IMR-90 (cell line): ENCODE data around the gene ATP2A3. TPM values are rescaled to one million over a fixed set of nuclear protein-coding genes. Genes with fewer than 3 reads are reported as not detected.

Experiments used
- ATAC-seq: fragments of 200-7000 bp; cut with Tn5 transposase; 2 replicates; pipeline ENCODE4 v1.9.1; 2020; ENCODE audit warnings: low read depth, mild to moderate bottlenecking, moderate library complexity
- BruUV-seq: library from RNA; stranded (reverse); fragments of 400-500 nt; replicated peaks from 2 replicates; lab custom pipeline; 2021; lab: Mats Ljungman, UMichigan
- CTCF ChIA-PET: fragments of 300-600 bp; formaldehyde crosslinking; extraction: SDS; loops from one replicate; lab custom pipeline; 2021; ENCODE audit warnings: antibody characterized with exemption; lab: Yijun Ruan, JAX
- POLR2A ChIA-PET: fragments of 300-600 bp; sonication (Branson Sonifier 250); formaldehyde crosslinking; loops from one replicate; lab custom pipeline; 2022; ENCODE audit warnings: antibody characterized with exemption; ENCODE audit not compliant: unreplicated experiment; lab: Charles Lee
- DNase-seq: peaks from one replicate; pipeline ENCODE4 v3.0.0; 2013
- H2AFZ ChIP-seq: replicated peaks from 2 replicates; pipeline ENCODE3; 2013; ENCODE audit warnings: low read length, mild to moderate bottlenecking; ENCODE audit not compliant: poor library complexity
- H2AK5ac ChIP-seq: 2 replicates; pipeline ENCODE4 v1.6.1; 2013; ENCODE audit warnings: low read depth, low read length, inconsistent platforms
- H2AK9ac ChIP-seq: replicated peaks from 2 replicates; pipeline ENCODE3; 2013; ENCODE audit warnings: mild to moderate bottlenecking, low read depth, low read length, moderate library complexity; ENCODE audit not compliant: poor library complexity
- H2BK120ac ChIP-seq: 2 replicates; pipeline ENCODE4 v1.6.1; 2013; ENCODE audit warnings: low read depth, low read length, inconsistent platforms
- H2BK15ac ChIP-seq: 3 replicates; pipeline ENCODE4 v1.6.1; 2013; ENCODE audit warnings: low read depth, low read length, inconsistent platforms
- H2BK20ac ChIP-seq: 2 replicates; pipeline ENCODE4 v1.6.1; 2013; ENCODE audit warnings: low read depth, mild to moderate bottlenecking, inconsistent platforms, low read length, moderate library complexity
- H2BK5ac ChIP-seq: 2 replicates; pipeline ENCODE4 v1.6.1; 2013; ENCODE audit warnings: mild to moderate bottlenecking, low read depth, low read length, inconsistent platforms; ENCODE audit not compliant: poor library complexity, severe bottlenecking
- H3K14ac ChIP-seq: replicated peaks from 2 replicates; pipeline ENCODE4 v1.6.1; 2013; ENCODE audit warnings: low read depth, low read length, inconsistent platforms
- H3K18ac ChIP-seq: 2 replicates; pipeline ENCODE4 v1.6.1; 2013; ENCODE audit warnings: low read depth, low read length, control low read depth
- H3K23ac ChIP-seq: 2 replicates; pipeline ENCODE4 v1.6.1; 2013; ENCODE audit warnings: low read depth, low read length, inconsistent platforms
- H3K27ac ChIP-seq: 2 replicates; pipeline ENCODE4 v1.5.1; 2013; ENCODE audit warnings: mild to moderate bottlenecking, control low read depth, low read length; ENCODE audit not compliant: insufficient read depth
- H3K27me3 ChIP-seq: 2 replicates; pipeline ENCODE4 v1.6.1; 2013; ENCODE audit warnings: low read length; ENCODE audit not compliant: control insufficient read depth, insufficient read depth
- H3K36me3 ChIP-seq: 2 replicates; pipeline ENCODE4 v1.6.1; 2013; ENCODE audit warnings: low read length, mixed read lengths; ENCODE audit not compliant: control insufficient read depth, insufficient read depth
- H3K4ac ChIP-seq: 2 replicates; pipeline ENCODE4 v1.6.1; 2013; ENCODE audit warnings: low read depth, low read length, inconsistent platforms
- H3K4me1 ChIP-seq: 2 replicates; pipeline ENCODE4 v1.6.1; 2013; ENCODE audit warnings: low read length, mixed read lengths; ENCODE audit not compliant: control insufficient read depth, insufficient read depth
- H3K4me2 ChIP-seq: 2 replicates; pipeline ENCODE4 v1.6.1; 2013; ENCODE audit warnings: low read depth, mild to moderate bottlenecking, control low read depth, low read length, moderate library complexity
- H3K4me3 ChIP-seq: 2 replicates; pipeline ENCODE4 v1.5.1; 2013; ENCODE audit warnings: low read depth, mild to moderate bottlenecking, control low read depth, low read length, moderate library complexity; ENCODE audit not compliant: insufficient read depth
- H3K56ac ChIP-seq: 2 replicates; pipeline ENCODE4 v1.6.1; 2013; ENCODE audit warnings: low read length, inconsistent platforms; ENCODE audit not compliant: insufficient read depth; ENCODE audit errors: extremely low read depth
- H3K79me1 ChIP-seq, 2 experiments: 2 replicates each; pipeline ENCODE4 v1.6.1; 2013; ENCODE audit warnings: low read length in 2 of 2, inconsistent platforms in 1 of 2, low read depth in 1 of 2
- H3K9ac ChIP-seq: 2 replicates; pipeline ENCODE4 v1.6.1; 2013; ENCODE audit warnings: low read depth, low read length, control low read depth
- H3K9me1 ChIP-seq: 2 replicates; pipeline ENCODE4 v1.6.1; 2013; ENCODE audit warnings: low read length, inconsistent platforms; ENCODE audit not compliant: insufficient read depth
- H3K9me3 ChIP-seq: 2 replicates; pipeline ENCODE4 v1.6.1; 2013; ENCODE audit warnings: low read length; ENCODE audit not compliant: control insufficient read depth, insufficient read depth
- H4K20me1 ChIP-seq: 2 replicates; pipeline ENCODE4 v1.6.1; 2013; ENCODE audit warnings: low read length, inconsistent platforms; ENCODE audit not compliant: insufficient read depth
- H4K5ac ChIP-seq: 2 replicates; pipeline ENCODE4 v1.6.1; 2013; ENCODE audit warnings: mild to moderate bottlenecking, low read depth, low read length, control low read depth
- H4K8ac ChIP-seq, 2 experiments: 2 replicates each; pipeline ENCODE4 v1.6.1; 2013; ENCODE audit warnings: low read depth in 2 of 2, low read length in 2 of 2, control low read depth in 1 of 2, inconsistent platforms in 1 of 2
- H4K91ac ChIP-seq: 2 replicates; pipeline ENCODE4 v1.6.1; 2013; ENCODE audit warnings: low read depth, low read length, inconsistent platforms; ENCODE audit not compliant: insufficient read depth
- CTCF ChIP-seq: conservative IDR thresholded peaks from 2 replicates; pipeline ENCODE4 v1.5.1; 2012; ENCODE audit warnings: mild to moderate bottlenecking, low read depth, low read length, improper control_type of control experiment
- ELK1 ChIP-seq: fragments of 150-350 bp; IDR thresholded peaks from 2 replicates; pipeline ENCODE4 v1.6.1; 2016; ENCODE audit warnings: low read depth, mild to moderate bottlenecking, low read length, moderate library complexity, borderline replicate concordance
- FOS ChIP-seq: fragments of 150-350 bp; IDR thresholded peaks from 2 replicates; pipeline ENCODE4 v1.6.1; 2016; ENCODE audit warnings: low read depth, low read length
- MAFK ChIP-seq: IDR thresholded peaks from 2 replicates; pipeline ENCODE4 v1.6.1; 2012; ENCODE audit warnings: low read depth, low read length, improper control_type of control experiment
- MAZ ChIP-seq: IDR thresholded peaks from 2 replicates; pipeline ENCODE4 v1.6.1; 2012; ENCODE audit warnings: low read depth, mild to moderate bottlenecking, low read length, improper control_type of control experiment, moderate library complexity, borderline replicate concordance
- RAD21 ChIP-seq: IDR thresholded peaks from 2 replicates; pipeline ENCODE4 v1.6.1; 2012; ENCODE audit warnings: low read length, improper control_type of control experiment
- WGBS, 2 experiments: methylation state at CpG; one replicate each; pipeline versions ENCODE4 v1.1.5 to v1.1.7; 2013; ENCODE audit warnings: missing lambda C conversion rate in 2 of 2; ENCODE audit not compliant: insufficient read length in 1 of 2; ENCODE audit errors: extremely low coverage in 2 of 2; 5-methylcytosine and 5-hydroxymethylcytosine counted together
- dilution Hi-C: fragments of 300-500 bp; cut with HindIII; formaldehyde crosslinking; loops from one replicate; pipeline ENCODE4 v1.14.3; 2018; ENCODE audit warnings: low sequenced_read_pairs; ENCODE audit not compliant: unreplicated experiment
- in situ Hi-C: fragments of 300-500 bp; cut with MboI; formaldehyde crosslinking; loops from 3 replicates; pipeline ENCODE4 v1.14.3; 2019; ENCODE audit warnings: low sequenced_read_pairs, inconsistent platforms, mixed read lengths
- intact Hi-C: fragments of 100-400 bp; cut with micrococcal nuclease; formaldehyde crosslinking; loops from 2 replicates; pipeline ENCODE4 v1.10.0; 2022
- polyA plus RNA-seq, 3 experiments: library from polyadenylated mRNA; depleted of rRNA; stranded (reverse); fragments of >200 nt; gene quantifications; 2 replicates each; pipeline ENCODE4 v1.2.3, GENCODE V29; 2012; ENCODE audit warnings: low replicate concordance in 1 of 3
- total RNA-seq: library from RNA; depleted of rRNA; stranded (reverse); fragments of >200 nt; gene quantifications from 2 replicates; pipeline ENCODE4 v1.2.3, GENCODE V29; 2012

Gene ATP2A3
- total and polyA plus RNA-seq, 2 of the 4 experiments (the other 2 are of a cell fraction), result 0.18 to 0.63 TPM

GRCh38 chr17:4005296-4006164 lies 41.3 kb upstream of the ATP2A3 start:
- BruUV-seq, result no TSS peak
- no peak overlapping the region for H2BK5ac ChIP-seq
- H3K9me3 ChIP-seq, result no peaks in the 10 kb centered on the region
- H2BK15ac ChIP-seq, result no peak overlapping the region
- 100% methylated on average over 4 of the region's 22 CpGs; no CpG with 5 or more reads in 1 of the 2 experiments for WGBS, 2 experiments
- no peak overlapping the region for H3K56ac ChIP-seq
- no peak overlapping the region for H3K23ac ChIP-seq
- H3K18ac ChIP-seq, result no peak overlapping the region
- no peak overlapping the region for H3K27ac ChIP-seq
- no peak overlapping the region for H3K4ac ChIP-seq
- peaks cover 0 to 21% of the 10 kb centered on the region in 2 experiments; a peak in 2 of 4 replicates for H3K79me1 ChIP-seq
- H4K5ac ChIP-seq, result no peak overlapping the region
- H3K27me3 ChIP-seq, result no peaks in the 10 kb centered on the region
- no peak overlapping the region for H2AK5ac ChIP-seq
- H2BK120ac ChIP-seq, result no peak overlapping the region
- ATAC-seq (no peak), DNase-seq (no peak)
- intact Hi-C loops, result no loop called here
- no peak overlapping the region for H3K9ac ChIP-seq
- in situ Hi-C loops, result loop anchor here (5.0 to 25.0 kb wide), 2 partner anchors 93 to 268 kb away; no protein-coding TSS in a partner anchor
- H3K36me3 ChIP-seq, result peaks cover 31% of the 10 kb centered on the region
- H2AK9ac ChIP-seq, result no peak overlapping the region
- no peak overlapping the region for H4K8ac ChIP-seq
- TF ChIP-seq ELK1 (no peak), MAFK (no peak), RAD21 (no peak), CTCF (no peak), MAZ (no peak), FOS (no peak)
- H4K20me1 ChIP-seq, result peaks cover 19% of the 10 kb centered on the region
- ChIA-PET CTCF (interaction anchor here (1.0 kb wide), 1 partner anchor 12 kb away, joined by 4 read pairs; no protein-coding TSS in a partner anchor), POLR2A (no interaction called here)
- dilution Hi-C loops, result no loop called here
- H2BK20ac ChIP-seq, result no peak overlapping the region
- peaks cover 26% of the 10 kb centered on the region for H3K9me1 ChIP-seq
- no peak overlapping the region for H3K4me3 ChIP-seq
- no peak overlapping the region for H3K14ac ChIP-seq
- no peak overlapping the region for H3K4me2 ChIP-seq
- no peak overlapping the region for H2AFZ ChIP-seq
- no peak overlapping the region for H4K91ac ChIP-seq
- peaks cover 26% of the 10 kb centered on the region for H3K4me1 ChIP-seq
